Glutamatergic neuron (in vitro differentiated cells): Measurements from ENCODE around the gene RAPH1. TPM values are rescaled to one million over a fixed set of nuclear protein-coding genes. Genes with fewer than 3 reads are reported as not detected.
A peak's percentile ranks its signal among the peaks of the same experiment; 100 is the strongest.

Experiments
- DNase-seq: peaks from one replicate; pipeline ENCODE4 v3.0.0; 2022
- H3K27ac Mint-ChIP-seq: one replicate; pipeline ENCODE4 v1.8.0; 2020; ENCODE audit warnings: mild to moderate bottlenecking, mixed read lengths, inconsistent platforms; ENCODE audit not compliant: unreplicated experiment
- H3K27me3 Mint-ChIP-seq: one replicate; pipeline ENCODE4 v1.8.0; 2020; ENCODE audit warnings: mild to moderate bottlenecking, moderate library complexity, mixed read lengths, inconsistent platforms; ENCODE audit not compliant: unreplicated experiment
- H3K36me3 Mint-ChIP-seq: one replicate; pipeline ENCODE4 v1.8.0; 2020; ENCODE audit warnings: mild to moderate bottlenecking, mixed read lengths, inconsistent platforms; ENCODE audit not compliant: unreplicated experiment
- H3K4me1 Mint-ChIP-seq: one replicate; pipeline ENCODE4 v1.8.0; 2020; ENCODE audit warnings: mild to moderate bottlenecking, low read depth, mixed read lengths, inconsistent platforms; ENCODE audit not compliant: unreplicated experiment
- H3K4me3 Mint-ChIP-seq: one replicate; pipeline ENCODE4 v1.8.0; 2020; ENCODE audit warnings: mild to moderate bottlenecking, mixed read lengths, inconsistent platforms; ENCODE audit not compliant: unreplicated experiment
- H3K9me3 Mint-ChIP-seq: one replicate; pipeline ENCODE4 v1.8.0; 2020; ENCODE audit warnings: mild to moderate bottlenecking, moderate library complexity, mixed read lengths, inconsistent platforms; ENCODE audit not compliant: unreplicated experiment
- CTCF ChIP-seq: fragments of 200-600 bp; sonication (generic); IDR thresholded peaks from one replicate; pipeline ENCODE4 v1.5.0; 2021; ENCODE audit not compliant: partially characterized antibody, unreplicated experiment
- long read RNA-seq: library from polyadenylated mRNA; unstranded; transcript quantifications from one replicate; pipeline ENCODE4 v2.0.0, GENCODE V29; 2020; ENCODE audit not compliant: unreplicated experiment
- total RNA-seq: library from RNA; stranded (reverse); fragmentation: NEBNext Ultra II Directional; extraction: Animal tissue kit (Norgen Biotek cat#: 25700); gene quantifications from one replicate; pipeline ENCODE4 v1.2.1, GENCODE V29; 2021; ENCODE audit not compliant: unreplicated experiment

Gene RAPH1
- total RNA-seq, result 56.9 TPM
- long read RNA-seq, partial matches to known transcripts, result 0 of 3 reads
- long read RNA-seq, other reads (novel, unspliced or antisense), result 3 of 3 reads

DNA sequence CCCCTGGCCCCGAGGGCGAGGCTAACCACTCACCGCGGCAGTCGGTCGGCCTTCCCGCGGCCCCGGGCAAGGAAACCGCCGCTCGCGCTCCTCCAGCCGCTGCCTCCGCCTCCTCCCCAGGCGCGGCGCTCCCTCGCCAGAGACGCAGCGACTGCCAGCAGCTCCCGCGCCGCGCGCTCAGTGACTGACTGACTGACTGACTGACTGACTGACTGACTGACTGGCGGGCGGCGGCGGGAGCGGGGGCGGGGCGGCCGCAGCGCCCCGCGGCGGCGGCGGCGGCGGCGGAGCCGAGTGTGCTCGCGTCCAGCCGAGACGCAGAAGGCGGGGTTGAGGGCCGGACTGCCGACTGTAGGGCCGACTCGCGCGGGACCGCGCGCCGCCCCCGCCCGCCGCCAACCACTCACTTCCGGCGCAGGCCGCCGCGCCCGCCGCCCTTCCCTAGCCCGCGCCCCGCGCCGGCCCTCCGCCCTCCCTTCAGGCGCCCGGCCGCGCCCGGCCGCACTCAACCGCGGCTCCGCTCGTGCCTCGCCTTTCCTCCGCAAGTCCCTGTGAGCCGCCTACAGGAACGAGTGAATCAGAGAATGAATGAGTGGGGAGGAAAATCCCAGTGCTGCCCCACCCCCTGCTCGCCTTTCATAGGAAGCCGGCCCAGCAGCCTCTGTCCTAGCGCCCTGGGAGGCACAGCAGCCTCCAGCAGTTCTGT, at the start of gene RAPH1:
Gene RAPH1 (minus strand): TSS at position 224 of the 706 bp plus-strand sequence. CDS start 39,948 bp downstream, outside the sequence.
- Mint-ChIP-seq H3K27ac (peak within 1 kb of the TSS; percentile 93), H3K4me3 (peak within 1 kb of the TSS; percentile 97), H3K27me3 (peaks cover 1% of the 10 kb centered on the region), H3K9me3 (peaks cover 5% of the 10 kb centered on the region), H3K4me1 (peaks cover 13% of the 10 kb centered on the region), H3K36me3 (peaks cover 14% of the 10 kb centered on the region)
- no peak for TF ChIP-seq CTCF
- peak; percentile 88 for DNase-seq

DNA sequence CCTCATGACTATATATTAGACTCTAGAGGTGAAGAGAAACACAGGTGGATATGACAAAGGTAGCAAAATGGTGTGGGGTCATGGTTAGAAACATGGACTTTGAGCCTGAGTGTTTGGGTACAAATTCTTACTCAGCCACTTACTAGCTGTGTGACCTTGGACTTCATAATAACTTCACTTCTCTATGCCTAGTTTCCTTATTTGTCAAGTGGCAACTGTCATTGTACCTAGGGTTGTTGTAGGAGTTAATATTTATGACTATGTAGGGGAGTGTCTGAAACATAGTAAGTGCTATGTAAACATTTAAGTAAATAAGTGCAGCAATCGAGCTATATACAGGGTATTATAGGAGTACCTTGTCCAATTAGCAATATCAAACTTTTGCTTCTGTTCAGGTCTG, 49.7 kb upstream of the RAPH1 start:
- Mint-ChIP-seq H3K4me3 (no peak overlapping the region), H3K36me3 (no peaks in the 10 kb centered on the region), H3K27me3 (no peaks in the 10 kb centered on the region), H3K4me1 (peaks cover 19% of the 10 kb centered on the region), H3K9me3 (peaks cover 3% of the 10 kb centered on the region), H3K27ac (peak overlapping the region; percentile 53)
- no peak for DNase-seq
- TF ChIP-seq CTCF, result no peak

DNA sequence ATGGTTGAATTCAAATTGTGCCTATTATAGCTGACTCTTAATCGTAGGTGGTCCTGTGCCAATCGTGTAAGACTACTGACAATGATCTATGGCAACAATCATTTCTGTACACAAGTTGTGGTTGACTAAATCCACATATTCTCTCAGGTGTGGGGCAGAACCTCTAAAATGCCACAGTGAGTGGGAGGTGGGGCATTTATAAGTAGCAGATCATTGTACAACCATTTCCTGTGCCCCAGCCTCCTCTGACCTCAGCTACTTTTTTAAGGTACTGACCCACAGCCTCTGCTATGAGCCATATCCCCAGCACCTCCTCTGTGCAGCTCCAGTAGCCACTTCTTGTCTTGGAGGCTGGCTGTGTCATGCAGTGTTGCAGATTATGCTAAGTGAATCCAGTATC, 48.6 kb upstream of the RAPH1 start:
- H3K36me3 Mint-ChIP-seq, result no peaks in the 10 kb centered on the region
- TF ChIP-seq CTCF, result no peak
- peaks cover 3% of the 10 kb centered on the region for H3K9me3 Mint-ChIP-seq
- H3K27me3 Mint-ChIP-seq, result no peaks in the 10 kb centered on the region
- H3K4me1 Mint-ChIP-seq, result peaks cover 19% of the 10 kb centered on the region
- no peak overlapping the region for H3K4me3 Mint-ChIP-seq
- DNase-seq, result no peak
- no peak overlapping the region for H3K27ac Mint-ChIP-seq

DNA sequence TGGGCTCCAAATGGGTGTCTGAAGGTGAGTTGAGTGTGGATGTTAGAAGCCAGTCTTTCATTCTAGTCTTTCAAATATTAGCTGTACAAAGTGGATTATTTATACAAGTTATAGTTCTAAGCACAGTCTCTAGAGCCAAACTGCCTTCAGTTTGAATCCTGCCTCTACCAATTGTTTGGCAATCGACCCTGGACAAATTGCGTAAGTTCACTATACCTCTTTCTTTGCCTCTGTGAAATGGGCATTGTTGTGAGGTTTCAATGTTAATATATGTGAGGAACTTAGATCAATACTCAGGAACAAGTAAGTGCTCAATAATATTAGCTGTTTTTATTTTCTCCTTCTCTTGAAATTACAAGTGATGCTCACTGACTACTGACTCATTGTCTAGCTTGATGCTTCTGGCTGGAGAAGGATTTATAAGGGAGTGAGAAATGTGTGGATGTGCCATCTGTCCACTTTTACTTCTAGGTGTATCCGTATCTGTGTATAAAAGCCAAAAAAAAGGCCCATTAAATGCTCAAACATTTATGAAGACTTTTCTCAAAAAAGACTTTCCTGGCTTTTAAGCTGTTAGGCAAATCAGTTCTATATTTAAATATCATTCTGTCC, 48.1 kb upstream of the RAPH1 start:
- Mint-ChIP-seq H3K27ac (no peak overlapping the region), H3K36me3 (no peaks in the 10 kb centered on the region), H3K9me3 (peaks cover 3% of the 10 kb centered on the region), H3K4me1 (peaks cover 19% of the 10 kb centered on the region), H3K4me3 (no peak overlapping the region), H3K27me3 (no peaks in the 10 kb centered on the region)
- no peak for DNase-seq
- TF ChIP-seq CTCF, result no peak

DNA sequence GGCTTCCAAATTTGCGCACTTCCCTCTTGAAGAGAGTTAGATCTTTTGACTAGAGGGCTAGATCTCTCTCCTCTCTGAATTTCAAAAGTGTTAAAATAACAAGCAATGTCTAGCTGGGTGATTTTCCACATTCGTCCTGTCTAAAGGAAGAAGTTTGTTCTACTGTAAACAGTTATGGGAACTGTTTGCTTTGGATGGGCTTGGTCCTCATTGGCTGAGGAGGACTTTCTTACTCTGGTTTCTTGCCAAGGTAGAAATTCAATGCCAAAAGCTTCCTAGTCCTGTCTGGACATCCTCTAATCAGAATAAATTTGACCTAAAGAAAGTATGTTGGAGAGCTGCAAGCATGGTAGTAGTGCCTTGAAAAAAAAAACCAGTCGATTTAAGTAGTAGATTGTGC, 47.4 kb upstream of the RAPH1 start:
- H3K9me3 Mint-ChIP-seq, result peaks cover 3% of the 10 kb centered on the region
- H3K4me1 Mint-ChIP-seq, result peaks cover 19% of the 10 kb centered on the region
- no peaks in the 10 kb centered on the region for H3K36me3 Mint-ChIP-seq
- DNase-seq, result no peak
- H3K27me3 Mint-ChIP-seq, result no peaks in the 10 kb centered on the region
- no peak for TF ChIP-seq CTCF
- no peak overlapping the region for H3K4me3 Mint-ChIP-seq
- H3K27ac Mint-ChIP-seq, result no peak overlapping the region
